ENCODE data around the gene ZNF385B. TPM values are rescaled to one million over a fixed set of nuclear protein-coding genes. Genes with fewer than 3 reads are reported as not detected.

ZNF385B gene
- total and polyA plus RNA-seq, 2 experiments from 2014 or later, result 2.7 to 8.2 TPM

- Histone ChIP-seq H3K27me3 (no peaks in the 10 kb centered on the region), H3K9me3 (ENCODE audit: low read depth) (no peaks in the 10 kb centered on the region), H3K4me3 (no peak overlapping the region), H3K36me3 (no peaks in the 10 kb centered on the region), H3K4me1 (ENCODE audit: low read depth) (no peaks in the 10 kb centered on the region), H3K27ac (no peak overlapping the region)
- peak; percentile 19 to 28 for DNase-seq (ENCODE audit: low read depth in 1 of 2, low spot score in 1 of 2)
- TF ChIP-seq CTCF (IDR thresholded peaks at IDR 0.05; ENCODE audit: low read depth, low read length), result no peak
Measured at GRCh38 chr2:179428649-179429048, 432.8 kb downstream of the ZNF385B start.

DNA sequence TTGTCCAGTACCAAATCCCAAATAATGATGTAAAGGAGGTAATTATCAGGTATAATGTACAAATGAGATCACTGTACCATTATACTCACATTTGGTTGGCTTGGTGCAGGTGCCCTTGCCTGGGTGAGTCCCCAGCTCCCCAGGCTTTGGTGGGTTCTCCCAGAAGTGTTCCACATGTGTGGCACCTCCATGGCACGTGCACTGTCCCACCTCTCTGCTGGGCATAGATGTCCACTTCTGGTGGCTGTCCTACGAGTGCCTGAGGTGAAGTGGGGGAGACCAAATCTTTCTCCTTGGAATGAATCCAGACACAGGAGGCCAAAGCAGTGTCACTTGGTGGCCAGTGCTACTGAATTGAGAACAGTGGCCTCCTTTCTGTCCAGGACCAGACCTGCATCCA is 434.3 kb downstream of the ZNF385B start:
- H3K4me1 ChIP-seq (ENCODE audit: low read depth), result peaks cover 3% of the 10 kb centered on the region
- no peaks in the 10 kb centered on the region for H3K27me3 ChIP-seq
- H3K9me3 ChIP-seq (ENCODE audit: low read depth), result no peaks in the 10 kb centered on the region
- TF ChIP-seq CTCF (IDR thresholded peaks at IDR 0.05; ENCODE audit: low read depth, low read length), result no peak
- H3K36me3 ChIP-seq, result no peaks in the 10 kb centered on the region
- no peak for DNase-seq (ENCODE audit: low read depth in 1 of 2, low spot score in 1 of 2)
- no peak overlapping the region for H3K4me3 ChIP-seq
- no peak overlapping the region for H3K27ac ChIP-seq

DNA sequence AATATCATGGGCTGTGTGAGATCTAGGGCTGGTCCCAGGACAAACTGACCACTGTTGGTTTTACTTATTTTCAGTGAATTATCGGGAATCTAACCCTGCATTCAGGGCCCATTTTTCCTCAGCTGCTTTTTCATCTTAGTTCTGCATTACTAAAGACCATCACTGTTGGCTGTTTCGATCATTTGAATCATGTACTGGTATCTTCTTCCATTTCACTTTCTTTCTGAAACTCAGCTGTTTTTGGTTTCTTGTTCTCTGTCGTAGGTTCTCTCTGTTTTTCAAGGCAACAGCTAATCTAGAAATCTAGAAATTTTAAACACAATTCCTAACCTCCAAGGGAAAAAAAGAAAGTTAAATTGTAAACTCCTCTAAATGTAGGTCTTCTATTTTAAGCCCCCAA is 436.8 kb downstream of the ZNF385B start:
- peaks cover 3% of the 10 kb centered on the region for H3K4me1 ChIP-seq (ENCODE audit: low read depth)
- DNase-seq (ENCODE audit: low read depth in 1 of 2, low spot score in 1 of 2), result no peak

DNA sequence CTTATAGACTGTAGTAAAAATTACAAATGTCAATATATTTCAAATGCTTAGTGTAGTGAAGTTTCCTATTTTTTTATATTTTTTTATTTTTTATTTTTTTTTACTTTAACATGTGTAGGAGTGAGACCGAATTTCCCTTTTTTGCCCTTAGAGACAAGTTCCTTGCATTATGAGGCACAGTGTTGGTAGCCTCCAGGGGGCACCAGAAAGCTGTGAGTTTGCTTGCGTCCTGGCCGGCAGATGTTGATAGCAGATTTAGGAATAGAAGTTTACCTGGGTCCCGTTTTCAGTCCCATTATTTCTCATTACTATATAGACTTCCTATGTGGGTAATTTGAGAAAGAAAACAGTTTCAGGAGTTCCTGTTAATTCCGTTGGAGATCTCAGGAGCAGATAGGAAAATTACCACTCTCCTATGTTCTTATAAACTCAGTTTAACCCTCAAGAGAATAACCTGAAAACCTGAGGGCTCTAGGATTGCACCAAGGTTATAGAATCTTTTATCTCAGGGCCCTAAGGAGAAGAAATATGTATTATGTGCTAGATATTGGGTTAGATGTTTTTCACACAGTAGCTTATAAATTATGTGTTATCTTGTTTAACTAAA is 439.3 kb downstream of the ZNF385B start:
- Histone ChIP-seq H3K4me3 (no peak overlapping the region), H3K36me3 (no peaks in the 10 kb centered on the region)
- peak; percentile 81 to 82 for DNase-seq (ENCODE audit: low read depth in 1 of 2, low spot score in 1 of 2)

More for the DNA sequence above, 436.8 kb downstream of the ZNF385B start:
- Histone ChIP-seq H3K27ac (no peak overlapping the region), H3K36me3 (no peaks in the 10 kb centered on the region), H3K9me3 (ENCODE audit: low read depth) (no peaks in the 10 kb centered on the region), H3K27me3 (no peaks in the 10 kb centered on the region), H3K4me3 (no peak overlapping the region)
- no peak for TF ChIP-seq CTCF (IDR thresholded peaks at IDR 0.05; ENCODE audit: low read depth, low read length)

DNA sequence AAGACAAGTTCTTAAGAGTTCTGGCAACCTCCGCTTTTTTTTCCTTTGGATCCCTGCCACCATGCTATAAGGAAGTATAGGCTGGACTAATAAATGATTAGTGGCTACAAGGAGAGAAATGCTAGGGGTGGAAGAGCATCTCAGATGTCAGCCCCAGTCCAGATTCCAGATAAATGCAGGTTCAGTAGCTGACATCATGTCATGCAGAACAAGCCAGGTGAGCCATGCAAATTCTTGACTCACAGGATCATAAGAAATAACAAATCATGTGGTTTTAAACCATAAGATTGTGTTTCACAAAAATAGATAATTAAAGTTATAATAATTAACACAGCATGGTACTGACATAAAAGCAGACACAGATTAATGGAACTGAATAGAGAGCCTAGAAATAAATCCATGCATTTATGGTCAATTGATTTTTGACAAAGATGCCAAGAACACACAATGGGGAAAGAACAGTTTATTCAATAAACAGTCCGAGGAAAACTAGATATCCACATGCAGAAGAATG is 443.9 kb downstream of the ZNF385B start:
- Histone ChIP-seq H3K36me3 (no peaks in the 10 kb centered on the region), H3K9me3 (ENCODE audit: low read depth) (no peaks in the 10 kb centered on the region), H3K27me3 (no peaks in the 10 kb centered on the region), H3K27ac (no peak overlapping the region), H3K4me3 (no peak overlapping the region), H3K4me1 (ENCODE audit: low read depth) (peaks cover 3% of the 10 kb centered on the region)
- DNase-seq (ENCODE audit: low read depth in 1 of 2, low spot score in 1 of 2), result no peak
- TF ChIP-seq CTCF (IDR thresholded peaks at IDR 0.05; ENCODE audit: low read depth, low read length), result no peak

More for the DNA sequence above, 439.3 kb downstream of the ZNF385B start:
- Histone ChIP-seq H3K9me3 (ENCODE audit: low read depth) (no peaks in the 10 kb centered on the region), H3K27ac (no peak overlapping the region), H3K4me1 (ENCODE audit: low read depth) (peaks cover 3% of the 10 kb centered on the region), H3K27me3 (no peaks in the 10 kb centered on the region)
- peak; percentile 89 for TF ChIP-seq CTCF (IDR thresholded peaks at IDR 0.05; ENCODE audit: low read depth, low read length)
